GM23338 (cell line): Measurements from ENCODE around the gene SEMA6C.

ENCODE experiments used
- CREB1 ChIP-seq: fragments of 250-450 bp; sonication (Bioruptor Pico); IDR thresholded peaks from 2 replicates; pipeline ENCODE4 v1.5.0; 2020; ENCODE audit warnings: low read depth, mild to moderate bottlenecking, moderate library complexity
- EZH2 ChIP-seq: fragments of 200-600 bp; sonication (generic); IDR thresholded peaks from one replicate; pipeline ENCODE4 v1.8.0; 2017; ENCODE audit warnings: antibody characterized with exemption, mild to moderate bottlenecking, low read depth; ENCODE audit not compliant: unreplicated experiment
- EZH2phosphoT487 ChIP-seq: fragments of 200-600 bp; sonication (generic); IDR thresholded peaks from one replicate; pipeline ENCODE4 v1.8.1; 2018; ENCODE audit warnings: antibody characterized with exemption; ENCODE audit not compliant: unreplicated experiment
- JUNB ChIP-seq: IDR thresholded peaks from one replicate; pipeline ENCODE4 v1.6.1; 2016; ENCODE audit warnings: antibody characterized with exemption; ENCODE audit not compliant: unreplicated experiment
- POLR2AphosphoS5 ChIP-seq: IDR thresholded peaks from 2 replicates; pipeline ENCODE4 v1.6.1; 2016; ENCODE audit warnings: antibody characterized with exemption, low read depth
- ZNF114 ChIP-seq: fragments of 250-450 bp; sonication (Bioruptor Pico); IDR thresholded peaks from 2 replicates; pipeline ENCODE4 v1.5.0; 2020; ENCODE audit warnings: mild to moderate bottlenecking, moderate library complexity
- TF ChIP-seq, protein P1 (sequence below), 2 experiments: fragments of 200-600 bp in 1 of 2; sonication (generic) in 1 of 2; conservative IDR thresholded peaks; 2 replicates each; pipeline versions ENCODE4 v1.5.1 to v1.6.1; 2016 to 2017; ENCODE audit warnings: antibody characterized with exemption in 2 of 2, low read depth in 2 of 2, mild to moderate bottlenecking in 2 of 2, moderate library complexity in 1 of 2
- TF ChIP-seq, protein P2 (sequence below): IDR thresholded peaks from one replicate; pipeline ENCODE4 v1.6.1; 2018; ENCODE audit warnings: antibody characterized with exemption; ENCODE audit not compliant: unreplicated experiment
- TF ChIP-seq, protein P3 (sequence below): IDR thresholded peaks from 2 replicates; pipeline ENCODE4 v1.6.1; 2016; ENCODE audit warnings: antibody characterized with exemption

DNA sequence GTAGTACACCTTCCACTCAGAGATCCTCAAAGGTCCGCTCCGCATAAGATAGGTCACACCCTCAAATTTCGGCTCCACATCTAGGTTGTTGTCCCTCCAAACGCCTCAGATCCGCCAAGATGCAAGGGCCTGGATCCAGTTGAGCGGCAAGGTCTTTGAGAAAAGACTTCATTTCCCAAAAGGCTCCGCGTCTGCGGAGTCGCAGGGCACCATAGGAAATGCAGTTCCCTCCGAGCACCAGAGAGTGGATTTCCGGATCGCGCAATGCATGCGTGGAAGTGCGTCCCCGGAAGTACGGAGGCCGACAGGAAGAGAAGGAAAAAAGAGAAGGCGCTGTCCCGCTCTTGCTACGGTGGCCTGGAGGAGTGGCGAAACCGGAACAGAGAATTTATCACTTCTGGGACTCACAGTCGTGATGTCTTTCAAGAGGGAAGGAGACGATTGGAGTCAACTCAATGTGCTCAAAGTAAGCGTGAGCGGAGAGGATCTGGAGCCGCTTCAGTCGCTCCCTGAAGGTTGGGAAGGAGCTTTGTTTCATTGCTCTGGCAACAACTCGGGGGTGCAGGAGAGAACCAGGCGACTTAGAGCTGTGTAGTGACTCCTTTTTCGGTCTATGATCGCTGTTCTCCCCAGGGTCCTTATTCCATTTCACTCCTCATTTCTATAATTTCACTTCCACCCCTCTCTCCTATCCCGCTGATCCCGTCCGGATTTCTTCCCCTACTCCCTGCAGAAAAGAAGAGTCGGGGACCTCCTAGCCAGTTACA lies 19.5 kb upstream of the SEMA6C start, which contains the start of the genes LYSMD1 and SCNM1:
- TF ChIP-seq, protein P1, sequence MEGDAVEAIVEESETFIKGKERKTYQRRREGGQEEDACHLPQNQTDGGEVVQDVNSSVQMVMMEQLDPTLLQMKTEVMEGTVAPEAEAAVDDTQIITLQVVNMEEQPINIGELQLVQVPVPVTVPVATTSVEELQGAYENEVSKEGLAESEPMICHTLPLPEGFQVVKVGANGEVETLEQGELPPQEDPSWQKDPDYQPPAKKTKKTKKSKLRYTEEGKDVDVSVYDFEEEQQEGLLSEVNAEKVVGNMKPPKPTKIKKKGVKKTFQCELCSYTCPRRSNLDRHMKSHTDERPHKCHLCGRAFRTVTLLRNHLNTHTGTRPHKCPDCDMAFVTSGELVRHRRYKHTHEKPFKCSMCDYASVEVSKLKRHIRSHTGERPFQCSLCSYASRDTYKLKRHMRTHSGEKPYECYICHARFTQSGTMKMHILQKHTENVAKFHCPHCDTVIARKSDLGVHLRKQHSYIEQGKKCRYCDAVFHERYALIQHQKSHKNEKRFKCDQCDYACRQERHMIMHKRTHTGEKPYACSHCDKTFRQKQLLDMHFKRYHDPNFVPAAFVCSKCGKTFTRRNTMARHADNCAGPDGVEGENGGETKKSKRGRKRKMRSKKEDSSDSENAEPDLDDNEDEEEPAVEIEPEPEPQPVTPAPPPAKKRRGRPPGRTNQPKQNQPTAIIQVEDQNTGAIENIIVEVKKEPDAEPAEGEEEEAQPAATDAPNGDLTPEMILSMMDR (conservative IDR thresholded peaks at IDR 0.05; ENCODE audit: low read depth in 2 of 2): no peak
- TF ChIP-seq, protein P2, sequence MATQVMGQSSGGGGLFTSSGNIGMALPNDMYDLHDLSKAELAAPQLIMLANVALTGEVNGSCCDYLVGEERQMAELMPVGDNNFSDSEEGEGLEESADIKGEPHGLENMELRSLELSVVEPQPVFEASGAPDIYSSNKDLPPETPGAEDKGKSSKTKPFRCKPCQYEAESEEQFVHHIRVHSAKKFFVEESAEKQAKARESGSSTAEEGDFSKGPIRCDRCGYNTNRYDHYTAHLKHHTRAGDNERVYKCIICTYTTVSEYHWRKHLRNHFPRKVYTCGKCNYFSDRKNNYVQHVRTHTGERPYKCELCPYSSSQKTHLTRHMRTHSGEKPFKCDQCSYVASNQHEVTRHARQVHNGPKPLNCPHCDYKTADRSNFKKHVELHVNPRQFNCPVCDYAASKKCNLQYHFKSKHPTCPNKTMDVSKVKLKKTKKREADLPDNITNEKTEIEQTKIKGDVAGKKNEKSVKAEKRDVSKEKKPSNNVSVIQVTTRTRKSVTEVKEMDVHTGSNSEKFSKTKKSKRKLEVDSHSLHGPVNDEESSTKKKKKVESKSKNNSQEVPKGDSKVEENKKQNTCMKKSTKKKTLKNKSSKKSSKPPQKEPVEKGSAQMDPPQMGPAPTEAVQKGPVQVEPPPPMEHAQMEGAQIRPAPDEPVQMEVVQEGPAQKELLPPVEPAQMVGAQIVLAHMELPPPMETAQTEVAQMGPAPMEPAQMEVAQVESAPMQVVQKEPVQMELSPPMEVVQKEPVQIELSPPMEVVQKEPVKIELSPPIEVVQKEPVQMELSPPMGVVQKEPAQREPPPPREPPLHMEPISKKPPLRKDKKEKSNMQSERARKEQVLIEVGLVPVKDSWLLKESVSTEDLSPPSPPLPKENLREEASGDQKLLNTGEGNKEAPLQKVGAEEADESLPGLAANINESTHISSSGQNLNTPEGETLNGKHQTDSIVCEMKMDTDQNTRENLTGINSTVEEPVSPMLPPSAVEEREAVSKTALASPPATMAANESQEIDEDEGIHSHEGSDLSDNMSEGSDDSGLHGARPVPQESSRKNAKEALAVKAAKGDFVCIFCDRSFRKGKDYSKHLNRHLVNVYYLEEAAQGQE: no peak
- TF ChIP-seq POLR2AphosphoS5 (peak; percentile 69), EZH2 (no peak), EZH2phosphoT487 (no peak), JUNB (no peak), ZNF114 (CRISPR knock-in tag) (no peak), CREB1 (CRISPR knock-in tag) (peak; percentile 86)
- TF ChIP-seq, protein P3, sequence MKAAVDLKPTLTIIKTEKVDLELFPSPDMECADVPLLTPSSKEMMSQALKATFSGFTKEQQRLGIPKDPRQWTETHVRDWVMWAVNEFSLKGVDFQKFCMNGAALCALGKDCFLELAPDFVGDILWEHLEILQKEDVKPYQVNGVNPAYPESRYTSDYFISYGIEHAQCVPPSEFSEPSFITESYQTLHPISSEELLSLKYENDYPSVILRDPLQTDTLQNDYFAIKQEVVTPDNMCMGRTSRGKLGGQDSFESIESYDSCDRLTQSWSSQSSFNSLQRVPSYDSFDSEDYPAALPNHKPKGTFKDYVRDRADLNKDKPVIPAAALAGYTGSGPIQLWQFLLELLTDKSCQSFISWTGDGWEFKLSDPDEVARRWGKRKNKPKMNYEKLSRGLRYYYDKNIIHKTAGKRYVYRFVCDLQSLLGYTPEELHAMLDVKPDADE: peak; percentile 100
